Upper lobe of right lung (tissue), 1 donor: ENCODE measurements around the gene COL5A1. TPM values are rescaled to one million over a fixed set of nuclear protein-coding genes. Genes with fewer than 3 reads are reported as not detected.

ENCODE experiments used
- ATAC-seq: fragments of 200-7000 bp; cut with Tn5 transposase; one replicate; pipeline ENCODE4 v1.9.1; 2020; ENCODE audit warnings: mild to moderate bottlenecking, moderate library complexity
- DNase-seq: peaks from one replicate; pipeline ENCODE4 v3.0.0-alpha.2; 2020
- H3K27ac ChIP-seq: fragments of 200-600 bp; one replicate; pipeline ENCODE4 v1.8.0; 2022
- H3K27me3 ChIP-seq: fragments of 200-600 bp; one replicate; pipeline ENCODE4 v1.8.0; 2022; ENCODE audit warnings: mild to moderate bottlenecking
- H3K36me3 ChIP-seq: fragments of 200-600 bp; one replicate; pipeline ENCODE4 v1.8.0; 2022
- H3K4me1 ChIP-seq: fragments of 200-600 bp; one replicate; pipeline ENCODE4 v1.8.0; 2022
- H3K4me3 ChIP-seq: fragments of 200-600 bp; one replicate; pipeline ENCODE4 v1.8.0; 2022; ENCODE audit warnings: mild to moderate bottlenecking
- H3K9me3 ChIP-seq: fragments of 200-600 bp; one replicate; pipeline ENCODE4 v1.8.0; 2022
- intact Hi-C: fragments of 100-400 bp; cut with DNase I; formaldehyde crosslinking; loops from one replicate; pipeline ENCODE4 v1.11.0; 2022
- total RNA-seq: library from RNA; stranded (reverse); fragmentation: NEBNext Ultra II Directional; extraction: Animal tissue kit (Norgen Biotek cat#: 25700); gene quantifications from one replicate; pipeline ENCODE4 v1.2.1, GENCODE V29; 2021
- TF ChIP-seq, protein P1 (sequence below): fragments of 200-600 bp; IDR thresholded peaks from one replicate; pipeline ENCODE4 v1.8.0; 2022; ENCODE audit warnings: antibody characterized with exemption
- donor health status: DM: no; HTN: yes; CAD: no; lungs with severe emphysema.

The COL5A1 gene
- total RNA-seq, 1 donor from 2014 or later, result 37.8 TPM

DNA sequence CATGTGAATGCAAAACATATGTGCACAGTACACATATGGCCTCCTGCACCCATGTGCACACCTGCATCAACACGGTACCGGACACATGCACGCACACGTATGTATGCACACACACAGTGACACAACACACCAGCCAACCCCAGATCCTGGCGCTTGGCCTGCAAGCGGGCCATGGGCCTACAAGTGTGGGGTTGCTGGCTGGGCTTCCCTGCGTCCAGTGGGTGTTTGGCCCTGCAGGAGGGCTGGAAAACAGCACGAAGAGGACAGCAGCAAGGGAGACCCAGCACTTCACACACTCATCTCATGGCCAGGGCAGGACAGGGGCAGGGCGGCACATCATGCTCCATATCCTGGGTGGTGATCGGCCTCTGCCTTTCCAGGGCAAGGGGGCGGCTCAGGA lies 77.7 kb downstream of the COL5A1 start:
- ATAC-seq, result no peak

DNA sequence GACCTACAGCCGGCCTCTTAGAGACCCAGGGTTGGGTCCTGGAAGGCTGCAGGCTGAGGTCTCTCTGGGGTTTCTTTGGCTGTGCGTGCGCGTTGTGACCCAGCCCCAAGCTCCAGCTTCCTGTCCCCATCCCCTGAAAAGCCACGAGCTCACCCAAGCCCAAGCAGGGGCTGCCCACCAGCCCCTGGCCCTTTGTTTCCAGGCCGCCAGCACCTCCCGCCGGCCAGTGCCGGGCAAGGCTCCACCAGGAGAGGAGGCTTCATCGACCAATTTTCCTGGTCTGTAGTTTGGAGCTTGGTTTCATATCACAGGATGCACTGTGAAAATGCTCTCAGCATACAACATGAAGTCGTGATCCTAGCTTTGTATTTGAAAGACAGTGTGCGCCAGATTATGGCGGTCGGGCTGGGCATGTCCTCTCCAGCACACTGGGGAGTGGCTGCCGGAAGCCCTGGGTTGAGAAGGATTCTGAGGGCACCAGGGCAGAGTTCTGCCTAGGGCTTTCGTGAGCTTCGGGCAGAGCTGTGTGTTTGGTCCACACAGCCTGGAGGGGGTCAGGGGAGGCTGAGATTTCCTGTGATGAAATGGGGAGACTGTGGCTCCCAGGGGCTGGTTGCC lies 78.6 kb downstream of the COL5A1 start:
- TF ChIP-seq, protein P1, sequence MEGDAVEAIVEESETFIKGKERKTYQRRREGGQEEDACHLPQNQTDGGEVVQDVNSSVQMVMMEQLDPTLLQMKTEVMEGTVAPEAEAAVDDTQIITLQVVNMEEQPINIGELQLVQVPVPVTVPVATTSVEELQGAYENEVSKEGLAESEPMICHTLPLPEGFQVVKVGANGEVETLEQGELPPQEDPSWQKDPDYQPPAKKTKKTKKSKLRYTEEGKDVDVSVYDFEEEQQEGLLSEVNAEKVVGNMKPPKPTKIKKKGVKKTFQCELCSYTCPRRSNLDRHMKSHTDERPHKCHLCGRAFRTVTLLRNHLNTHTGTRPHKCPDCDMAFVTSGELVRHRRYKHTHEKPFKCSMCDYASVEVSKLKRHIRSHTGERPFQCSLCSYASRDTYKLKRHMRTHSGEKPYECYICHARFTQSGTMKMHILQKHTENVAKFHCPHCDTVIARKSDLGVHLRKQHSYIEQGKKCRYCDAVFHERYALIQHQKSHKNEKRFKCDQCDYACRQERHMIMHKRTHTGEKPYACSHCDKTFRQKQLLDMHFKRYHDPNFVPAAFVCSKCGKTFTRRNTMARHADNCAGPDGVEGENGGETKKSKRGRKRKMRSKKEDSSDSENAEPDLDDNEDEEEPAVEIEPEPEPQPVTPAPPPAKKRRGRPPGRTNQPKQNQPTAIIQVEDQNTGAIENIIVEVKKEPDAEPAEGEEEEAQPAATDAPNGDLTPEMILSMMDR, result no peak
- ATAC-seq (no peak), DNase-seq (no peak)

More for the DNA sequence above, 77.7 kb downstream of the COL5A1 start:
- H3K27ac ChIP-seq, result no peak overlapping the region
- intact Hi-C loops, result no loop called here
- H3K27me3 ChIP-seq, result peaks cover 3% of the 10 kb centered on the region
- no peaks in the 10 kb centered on the region for H3K9me3 ChIP-seq
- no peak for DNase-seq
- no peaks in the 10 kb centered on the region for H3K36me3 ChIP-seq
- TF ChIP-seq, protein P1, result no peak
- no peak overlapping the region for H3K4me3 ChIP-seq
- H3K4me1 ChIP-seq, result no peaks in the 10 kb centered on the region

DNA sequence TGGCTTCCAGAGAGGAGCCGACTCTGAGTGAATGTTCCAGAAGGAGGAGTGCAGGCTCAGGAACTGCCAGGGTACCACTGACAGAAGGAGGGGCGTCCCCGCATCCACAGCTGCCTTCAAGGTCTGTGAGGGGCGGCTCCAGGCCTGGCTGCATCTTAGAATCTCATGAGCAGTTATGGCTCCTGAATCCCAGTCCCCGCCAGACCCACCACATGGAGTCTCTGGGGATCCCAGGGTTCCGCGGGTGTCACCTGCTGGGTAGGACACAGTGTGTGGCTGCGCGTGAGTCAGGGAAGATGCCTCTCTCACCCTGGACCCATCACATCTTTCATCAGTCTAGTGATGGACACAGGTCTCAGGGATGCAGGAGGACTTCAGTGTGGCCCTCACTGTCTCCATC lies 79.2 kb downstream of the COL5A1 start:
- peaks cover 3% of the 10 kb centered on the region for H3K27me3 ChIP-seq
- ATAC-seq, result no peak
- TF ChIP-seq, protein P1, result no peak

More for the DNA sequence above, 78.6 kb downstream of the COL5A1 start:
- H3K9me3 ChIP-seq, result no peaks in the 10 kb centered on the region
- H3K27ac ChIP-seq, result no peak overlapping the region
- intact Hi-C loops, result no loop called here
- H3K27me3 ChIP-seq, result peaks cover 3% of the 10 kb centered on the region
- H3K4me1 ChIP-seq, result no peaks in the 10 kb centered on the region
- no peaks in the 10 kb centered on the region for H3K36me3 ChIP-seq
- H3K4me3 ChIP-seq, result no peak overlapping the region

DNA sequence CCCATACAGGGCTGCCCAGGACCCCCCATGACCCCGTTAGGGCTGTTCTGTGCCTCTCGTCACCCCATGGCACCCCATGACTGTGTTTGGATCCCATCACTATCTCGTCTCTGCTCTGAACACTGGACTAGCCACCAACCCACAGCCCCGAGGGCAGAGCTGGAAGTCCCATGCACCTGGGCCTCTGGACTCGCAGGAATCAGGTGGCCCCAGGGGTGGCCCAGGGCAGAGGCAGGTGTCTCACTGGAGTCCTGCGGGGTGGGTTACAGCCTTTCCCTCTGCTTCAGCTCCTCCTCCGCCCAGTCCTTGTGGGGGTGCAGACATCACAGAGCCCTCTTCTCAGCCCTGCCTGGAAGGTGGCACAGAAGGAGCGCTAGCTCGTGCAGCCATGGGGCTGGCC lies 79.7 kb downstream of the COL5A1 start:
- ATAC-seq (no peak), DNase-seq (no peak)
- Histone ChIP-seq H3K9me3 (no peaks in the 10 kb centered on the region), H3K36me3 (no peaks in the 10 kb centered on the region), H3K27me3 (peaks cover 3% of the 10 kb centered on the region), H3K27ac (no peak overlapping the region), H3K4me1 (no peaks in the 10 kb centered on the region), H3K4me3 (no peak overlapping the region)
- intact Hi-C loops, result no loop called here
- TF ChIP-seq, protein P1, result no peak

More for the DNA sequence above, 79.2 kb downstream of the COL5A1 start:
- no peaks in the 10 kb centered on the region for H3K4me1 ChIP-seq
- no peak overlapping the region for H3K27ac ChIP-seq
- intact Hi-C loops, result no loop called here
- no peak overlapping the region for H3K4me3 ChIP-seq
- H3K36me3 ChIP-seq, result no peaks in the 10 kb centered on the region
- no peaks in the 10 kb centered on the region for H3K9me3 ChIP-seq
- DNase-seq, result no peak

DNA sequence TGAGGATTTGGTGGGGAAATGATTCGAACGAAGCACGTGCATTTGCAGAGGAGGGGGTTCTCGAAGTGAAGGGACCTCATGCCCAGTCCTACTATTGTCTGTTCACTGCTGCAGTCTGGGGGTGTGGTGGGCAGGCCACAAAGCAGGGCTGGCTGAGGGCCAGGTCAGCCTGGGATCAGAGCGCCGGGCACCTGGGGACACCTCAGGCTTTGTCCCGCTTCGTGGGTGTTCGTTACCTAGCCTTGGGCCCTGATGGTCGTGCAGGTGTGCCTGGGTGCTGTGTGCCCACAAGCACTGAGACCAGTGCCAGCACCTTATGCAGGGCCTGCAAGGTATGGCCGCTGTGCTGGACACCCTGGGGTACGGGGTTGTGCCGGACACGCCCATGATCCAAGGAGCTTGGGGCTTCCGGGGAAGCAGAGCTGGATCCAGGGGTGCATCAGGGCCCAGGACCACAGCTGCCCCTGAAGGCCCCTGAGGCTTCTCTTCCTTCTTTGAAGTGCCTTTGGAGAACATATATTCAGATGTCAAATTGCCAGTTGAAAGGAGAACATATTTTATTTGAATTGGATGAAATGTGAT lies 80.6 kb downstream of the COL5A1 start:
- intact Hi-C loops, result no loop called here
- Histone ChIP-seq H3K27me3 (peaks cover 3% of the 10 kb centered on the region), H3K36me3 (no peaks in the 10 kb centered on the region), H3K4me3 (no peak overlapping the region), H3K9me3 (no peaks in the 10 kb centered on the region), H3K27ac (no peak overlapping the region), H3K4me1 (no peaks in the 10 kb centered on the region)
- DNase-seq, result no peak
- TF ChIP-seq, protein P1, result no peak
- no peak for ATAC-seq
